H1 (cell line): ENCODE measurements around the gene ADIRF. TPM values are rescaled to one million over a fixed set of nuclear protein-coding genes. Genes with fewer than 3 reads are reported as not detected.

Experiments
- CHD1 ChIP-seq: IDR thresholded peaks from 2 replicates; pipeline ENCODE4 v1.6.1; 2012; ENCODE audit warnings: low read depth, low read length, improper control_type of control experiment
- EP300 ChIP-seq, 2 experiments: IDR thresholded peaks; 1 replicate in 1 of 2; 2 replicates in 1 of 2; pipeline ENCODE4 v1.6.1; 2011 to 2012; ENCODE audit warnings: low read depth in 2 of 2, low read length in 2 of 2, mild to moderate bottlenecking in 2 of 2, borderline replicate concordance in 1 of 2, inconsistent platforms in 1 of 2, moderate library complexity in 1 of 2
- HDAC6 ChIP-seq: IDR thresholded peaks from one replicate; pipeline ENCODE4 v1.7.1; 2012; ENCODE audit warnings: low read depth, mild to moderate bottlenecking, inconsistent platforms, low read length, moderate library complexity
- KDM4A ChIP-seq: IDR thresholded peaks from one replicate; pipeline ENCODE4 v1.7.1; 2012; ENCODE audit warnings: low read depth, mild to moderate bottlenecking, moderate library complexity, low read length, inconsistent platforms; ENCODE audit not compliant: severe bottlenecking
- NANOG ChIP-seq: IDR thresholded peaks from 2 replicates; pipeline ENCODE4 v1.6.1; 2011; ENCODE audit warnings: low read length, low read depth, mild to moderate bottlenecking, inconsistent platforms; ENCODE audit not compliant: insufficient read depth, poor library complexity, severe bottlenecking
- SIX5 ChIP-seq: IDR thresholded peaks from 2 replicates; pipeline ENCODE4 v1.6.1; 2011; ENCODE audit warnings: mild to moderate bottlenecking, low read depth, low read length
- SP1 ChIP-seq: IDR thresholded peaks from 2 replicates; pipeline ENCODE4 v1.6.1; 2011; ENCODE audit warnings: low read depth, low read length
- polyA plus RNA-seq, 7 experiments: library from polyadenylated mRNA; depleted of rRNA in 3 of 7; stranded (reverse) in 5 of 7; unstranded in 2 of 7; fragments of >200 nt in 5 of 7; fragments of 200-250 nt in 2 of 7; gene quantifications; 1 replicate in 5 of 7; 2 replicates in 1 of 7; 4 replicates in 1 of 7; pipeline versions ENCODE4 v1.2.1 to v1.2.3, GENCODE V29; 2011 to 2013; ENCODE audit warnings: missing spikeins in 2 of 7, mixed read lengths in 2 of 7
- total RNA-seq: library from RNA; stranded (reverse); fragmentation: NEBNext Ultra II Directional; extraction: Animal tissue kit (Norgen Biotek cat#: 25700); gene quantifications from 2 replicates; pipeline ENCODE4 v1.2.1, GENCODE V29; 2021

The ADIRF gene
- total and polyA plus RNA-seq, 2 of the 8 experiments (the other 6 are each of a cell fraction or from before 2014, with no cell fraction given), result not detected

- TF ChIP-seq KDM4A (no peak), CHD1 (no peak), SP1 (no peak), EP300 (IDR thresholded peaks at IDR 0.05; ENCODE audit: borderline replicate concordance in 1 of 2, low read depth in 2 of 2, low read length in 2 of 2) (no peak), NANOG (no peak), HDAC6 (no peak), SIX5 (no peak)
Measured at GRCh38 chr10:86974484-86974883, 6.2 kb downstream of the ADIRF start (continued).
